Activated naive CD4-positive, alpha-beta T cell treated with anti-CD3 and anti-CD28 coated beads, Interleukin-2, amount 50 U/mL, for 24 hours (primary cell): ENCODE results near the gene ARF3.

Experiments used
- H3K27ac Mint-ChIP-seq: one replicate; pipeline ENCODE4 v1.8.0; 2021; ENCODE audit warnings: mild to moderate bottlenecking, mixed read lengths
- H3K27me3 Mint-ChIP-seq: one replicate; pipeline ENCODE4 v1.8.0; 2021; ENCODE audit warnings: mixed read lengths
- H3K36me3 Mint-ChIP-seq: one replicate; pipeline ENCODE4 v1.8.0; 2021; ENCODE audit warnings: mixed read lengths
- H3K4me1 Mint-ChIP-seq: one replicate; pipeline ENCODE4 v1.8.0; 2021; ENCODE audit warnings: mixed read lengths
- H3K4me3 Mint-ChIP-seq: one replicate; pipeline ENCODE4 v1.8.0; 2021; ENCODE audit warnings: mild to moderate bottlenecking, mixed read lengths
- H3K9me3 Mint-ChIP-seq: one replicate; pipeline ENCODE4 v1.8.0; 2021; ENCODE audit warnings: mixed read lengths

The ARF3 gene

GRCh38 chr12:48973941-48974673 is 16.8 kb upstream of the ARF3 start:
- Mint-ChIP-seq H3K27ac (no peak overlapping the region), H3K27me3 (peaks cover 29% of the 10 kb centered on the region), H3K4me3 (no peak overlapping the region), H3K4me1 (peaks cover 43% of the 10 kb centered on the region), H3K36me3 (no peaks in the 10 kb centered on the region), H3K9me3 (no peaks in the 10 kb centered on the region)

GRCh38 chr12:48973531-48973930 is 16.2 kb upstream of the ARF3 start:
- Mint-ChIP-seq H3K27me3 (peaks cover 26% of the 10 kb centered on the region), H3K4me1 (peaks cover 37% of the 10 kb centered on the region), H3K27ac (no peak overlapping the region), H3K4me3 (no peak overlapping the region), H3K9me3 (no peaks in the 10 kb centered on the region), H3K36me3 (no peaks in the 10 kb centered on the region)

GRCh38 chr12:48972952-48973483 is 15.7 kb upstream of the ARF3 start:
- Mint-ChIP-seq H3K27me3 (peaks cover 26% of the 10 kb centered on the region), H3K4me1 (peaks cover 37% of the 10 kb centered on the region), H3K4me3 (no peak overlapping the region), H3K27ac (no peak overlapping the region), H3K9me3 (no peaks in the 10 kb centered on the region), H3K36me3 (no peaks in the 10 kb centered on the region)

- no peak overlapping the region for H3K4me3 Mint-ChIP-seq
- no peaks in the 10 kb centered on the region for H3K9me3 Mint-ChIP-seq
- no peaks in the 10 kb centered on the region for H3K36me3 Mint-ChIP-seq
- H3K27ac Mint-ChIP-seq, result no peak overlapping the region
- peaks cover 25% of the 10 kb centered on the region for H3K27me3 Mint-ChIP-seq
- peaks cover 31% of the 10 kb centered on the region for H3K4me1 Mint-ChIP-seq
These were observed 15.1 kb upstream of the ARF3 start for GRCh38 chr12:48972213-48972951.

GRCh38 chr12:48970702-48971334 is 13.5 kb upstream of the ARF3 start:
- Mint-ChIP-seq H3K9me3 (no peaks in the 10 kb centered on the region), H3K36me3 (no peaks in the 10 kb centered on the region), H3K27ac (peak overlapping the region; percentile 18), H3K4me1 (peaks cover 28% of the 10 kb centered on the region), H3K27me3 (peaks cover 25% of the 10 kb centered on the region), H3K4me3 (peak overlapping the region; percentile 55)

GRCh38 chr12:48969833-48970701 is 12.8 kb upstream of the ARF3 start:
- H3K27me3 Mint-ChIP-seq, result peaks cover 23% of the 10 kb centered on the region
- H3K9me3 Mint-ChIP-seq, result no peaks in the 10 kb centered on the region
- no peaks in the 10 kb centered on the region for H3K36me3 Mint-ChIP-seq
- peak overlapping the region; percentile 55 for H3K4me3 Mint-ChIP-seq
- peaks cover 28% of the 10 kb centered on the region for H3K4me1 Mint-ChIP-seq
- H3K27ac Mint-ChIP-seq, result no peak overlapping the region

- no peaks in the 10 kb centered on the region for H3K36me3 Mint-ChIP-seq
- peaks cover 19% of the 10 kb centered on the region for H3K27me3 Mint-ChIP-seq
- peaks cover 28% of the 10 kb centered on the region for H3K4me1 Mint-ChIP-seq
- H3K27ac Mint-ChIP-seq, result no peak overlapping the region
- H3K9me3 Mint-ChIP-seq, result no peaks in the 10 kb centered on the region
- H3K4me3 Mint-ChIP-seq, result peak overlapping the region; percentile 39
These were observed 12.0 kb upstream of the ARF3 start for GRCh38 chr12:48969160-48969771.

- Mint-ChIP-seq H3K36me3 (no peaks in the 10 kb centered on the region), H3K9me3 (no peaks in the 10 kb centered on the region), H3K27ac (no peak overlapping the region), H3K4me3 (no peak overlapping the region), H3K4me1 (peaks cover 28% of the 10 kb centered on the region), H3K27me3 (peaks cover 19% of the 10 kb centered on the region)
These were observed 11.2 kb upstream of the ARF3 start for GRCh38 chr12:48968467-48968866.

GRCh38 chr12:48967991-48968390 is 10.7 kb upstream of the ARF3 start:
- Mint-ChIP-seq H3K9me3 (no peaks in the 10 kb centered on the region), H3K36me3 (no peaks in the 10 kb centered on the region), H3K4me3 (no peak overlapping the region), H3K4me1 (peaks cover 28% of the 10 kb centered on the region), H3K27ac (no peak overlapping the region), H3K27me3 (peaks cover 17% of the 10 kb centered on the region)

GRCh38 chr12:48966177-48966895 is 9.0 kb upstream of the ARF3 start:
- Mint-ChIP-seq H3K4me1 (peaks cover 15% of the 10 kb centered on the region), H3K9me3 (no peaks in the 10 kb centered on the region), H3K4me3 (no peak overlapping the region), H3K36me3 (no peaks in the 10 kb centered on the region), H3K27ac (no peak overlapping the region), H3K27me3 (peaks cover 8% of the 10 kb centered on the region)

- no peaks in the 10 kb centered on the region for H3K9me3 Mint-ChIP-seq
- no peaks in the 10 kb centered on the region for H3K27me3 Mint-ChIP-seq
- peaks cover 6% of the 10 kb centered on the region for H3K4me1 Mint-ChIP-seq
- no peaks in the 10 kb centered on the region for H3K36me3 Mint-ChIP-seq
- no peak overlapping the region for H3K4me3 Mint-ChIP-seq
- H3K27ac Mint-ChIP-seq, result no peak overlapping the region
These were observed 8.1 kb upstream of the ARF3 start for GRCh38 chr12:48965298-48965838.

GRCh38 chr12:48961801-48962200 is 4.5 kb upstream of the ARF3 start:
- H3K27me3 Mint-ChIP-seq, result no peaks in the 10 kb centered on the region
- no peaks in the 10 kb centered on the region for H3K9me3 Mint-ChIP-seq
- no peak overlapping the region for H3K27ac Mint-ChIP-seq
- no peaks in the 10 kb centered on the region for H3K36me3 Mint-ChIP-seq
- H3K4me3 Mint-ChIP-seq, result no peak overlapping the region
- H3K4me1 Mint-ChIP-seq, result peaks cover 4% of the 10 kb centered on the region

GRCh38 chr12:48961331-48961730 is 4.0 kb upstream of the ARF3 start:
- Mint-ChIP-seq H3K36me3 (no peaks in the 10 kb centered on the region), H3K9me3 (no peaks in the 10 kb centered on the region), H3K4me3 (no peak overlapping the region), H3K27me3 (no peaks in the 10 kb centered on the region), H3K4me1 (peaks cover 7% of the 10 kb centered on the region), H3K27ac (no peak overlapping the region)

- Mint-ChIP-seq H3K27me3 (no peaks in the 10 kb centered on the region), H3K36me3 (peaks cover 3% of the 10 kb centered on the region), H3K9me3 (no peaks in the 10 kb centered on the region), H3K4me3 (no peak overlapping the region), H3K4me1 (peaks cover 12% of the 10 kb centered on the region), H3K27ac (no peak overlapping the region)
These were observed 3.5 kb upstream of the ARF3 start for GRCh38 chr12:48960834-48961233.
